GM18520 (cell line): ENCODE results near the gene CDK19.
"Not testable (repeated sequence)": the region's sequence is repeated elsewhere in the genome, so short reads cannot be mapped to it uniquely, and the experiment has no call there.

ENCODE experiments used
- ATAC-seq: cut with Tn5 transposase; IDR thresholded peaks from one replicate; pipeline ENCODE4 v1.9.1; 2021; ENCODE audit not compliant: unreplicated experiment

CDK19 gene

GRCh38 chr6:110814102-110815014, 911 bp downstream of the CDK19 start:
- ATAC-seq = peak; percentile 10

- ATAC-seq = no peak
These were observed 1.7 kb downstream of the CDK19 start for GRCh38 chr6:110813338-110814101.

- no peak for ATAC-seq
These were observed 2.5 kb downstream of the CDK19 start for GRCh38 chr6:110812719-110813118.

GRCh38 chr6:110810896-110811586, 4.2 kb downstream of the CDK19 start:
- ATAC-seq = no peak

GRCh38 chr6:110809792-110810191, 5.5 kb downstream of the CDK19 start:
- ATAC-seq = no peak

- ATAC-seq = not testable (repeated sequence)
These were observed 13.1 kb downstream of the CDK19 start for GRCh38 chr6:110802175-110802574.

- no peak for ATAC-seq
These were observed 14.5 kb downstream of the CDK19 start for GRCh38 chr6:110800839-110801196.

GRCh38 chr6:110800196-110800838, 15.0 kb downstream of the CDK19 start:
- no peak for ATAC-seq

GRCh38 chr6:110799655-110800054, 15.6 kb downstream of the CDK19 start:
- ATAC-seq = no peak

- ATAC-seq = no peak
These were observed 16.1 kb downstream of the CDK19 start for GRCh38 chr6:110799189-110799588.

- ATAC-seq = no peak
These were observed 20.0 kb downstream of the CDK19 start for GRCh38 chr6:110795271-110795670.

- no peak for ATAC-seq
These were observed 28.6 kb downstream of the CDK19 start for GRCh38 chr6:110786696-110787095.

- ATAC-seq = no peak
These were observed 29.0 kb downstream of the CDK19 start for GRCh38 chr6:110786271-110786670.

GRCh38 chr6:110784610-110784979, 30.7 kb downstream of the CDK19 start:
- ATAC-seq = no peak

GRCh38 chr6:110781522-110782214, 33.6 kb downstream of the CDK19 start:
- ATAC-seq = no peak

- ATAC-seq = no peak
These were observed 36.9 kb downstream of the CDK19 start for GRCh38 chr6:110778333-110778732.

- no peak for ATAC-seq
These were observed 37.6 kb downstream of the CDK19 start for GRCh38 chr6:110777636-110778035.

- no peak for ATAC-seq
These were observed 38.9 kb downstream of the CDK19 start for GRCh38 chr6:110776413-110776812.

- no peak for ATAC-seq
These were observed 45.3 kb downstream of the CDK19 start for GRCh38 chr6:110769923-110770322.

- ATAC-seq = no peak
These were observed 47.2 kb downstream of the CDK19 start for GRCh38 chr6:110768057-110768456.

GRCh38 chr6:110761371-110761770, 53.9 kb downstream of the CDK19 start:
- ATAC-seq = no peak
